Gastroesophageal sphincter (tissue), 3 donors: ENCODE data around the gene CDH3.

ENCODE experiments used
- EP300 ChIP-seq: sonication (generic); formaldehyde crosslinking; IDR thresholded peaks from one replicate; pipeline ENCODE4 v1.6.1; 2017; ENCODE audit warnings: antibody characterized with exemption, mild to moderate bottlenecking
- POLR2A ChIP-seq, 2 donors: fragments of 450-650 bp; IDR thresholded peaks; one replicate each; pipeline ENCODE4 v1.6.1; 2017; ENCODE audit warnings: antibody characterized with exemption in 2 of 2, mild to moderate bottlenecking in 2 of 2, moderate library complexity in 1 of 2
- POLR2AphosphoS5 ChIP-seq: sonication (generic); formaldehyde crosslinking; IDR thresholded peaks from one replicate; pipeline ENCODE4 v1.6.1; 2017; ENCODE audit warnings: antibody characterized with exemption
- TF ChIP-seq, protein P1 (sequence below), 4 experiments: fragments of 200-600 bp in 2 of 4; fragments of 450-650 bp in 2 of 4; sonication (generic) in 1 of 4; IDR thresholded peaks; one replicate each; pipeline ENCODE4 v1.5.1; 2017 to 2019; ENCODE audit warnings: antibody characterized with exemption in 4 of 4, mild to moderate bottlenecking in 2 of 4, moderate library complexity in 2 of 4

DNA sequence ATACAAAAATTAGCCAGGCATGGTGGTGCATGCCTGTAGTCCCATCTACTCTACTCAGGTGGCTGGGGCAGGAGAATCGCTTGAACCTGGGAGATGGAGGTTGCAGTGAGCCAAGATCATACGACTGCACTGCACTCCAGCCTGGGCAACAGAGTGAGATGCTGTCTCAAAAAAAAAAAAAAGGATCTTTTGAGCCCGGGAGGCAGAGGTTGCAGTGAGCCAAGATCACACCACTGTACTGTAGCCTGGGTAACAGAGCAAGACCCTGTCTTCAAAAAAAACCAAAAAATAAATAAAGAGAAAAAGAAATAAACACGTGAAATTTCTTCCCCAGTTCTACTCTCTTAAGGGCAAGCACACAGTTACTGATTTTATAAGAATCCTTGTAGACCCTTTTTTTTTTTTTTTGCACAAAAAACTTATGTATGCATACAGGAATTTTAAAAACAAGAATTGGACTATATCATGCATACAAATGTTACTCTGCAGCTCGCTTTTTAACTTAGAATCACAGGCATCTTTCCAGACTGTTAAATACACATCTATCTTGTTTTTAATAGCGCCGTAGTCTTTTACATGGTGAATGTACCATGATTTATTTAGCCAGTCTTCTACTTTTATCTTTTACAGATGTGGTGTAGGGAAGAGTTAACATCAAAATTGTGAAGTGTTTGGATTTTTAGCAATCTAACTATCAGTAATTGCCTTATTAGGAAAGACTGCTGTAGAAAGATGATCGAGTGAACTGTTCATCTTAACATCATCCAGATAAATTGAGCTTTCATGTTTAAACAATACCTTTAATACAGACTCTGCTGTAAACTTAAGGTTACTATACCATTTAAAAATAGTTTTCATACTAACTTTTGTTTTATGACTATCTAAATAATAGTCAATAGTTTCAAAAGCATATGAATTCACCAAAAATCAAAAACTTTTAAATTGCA lies 14.6 kb downstream of the CDH3 start:
- TF ChIP-seq POLR2A (IDR thresholded peaks at IDR 0.05) = no peak
- TF ChIP-seq, protein P1, sequence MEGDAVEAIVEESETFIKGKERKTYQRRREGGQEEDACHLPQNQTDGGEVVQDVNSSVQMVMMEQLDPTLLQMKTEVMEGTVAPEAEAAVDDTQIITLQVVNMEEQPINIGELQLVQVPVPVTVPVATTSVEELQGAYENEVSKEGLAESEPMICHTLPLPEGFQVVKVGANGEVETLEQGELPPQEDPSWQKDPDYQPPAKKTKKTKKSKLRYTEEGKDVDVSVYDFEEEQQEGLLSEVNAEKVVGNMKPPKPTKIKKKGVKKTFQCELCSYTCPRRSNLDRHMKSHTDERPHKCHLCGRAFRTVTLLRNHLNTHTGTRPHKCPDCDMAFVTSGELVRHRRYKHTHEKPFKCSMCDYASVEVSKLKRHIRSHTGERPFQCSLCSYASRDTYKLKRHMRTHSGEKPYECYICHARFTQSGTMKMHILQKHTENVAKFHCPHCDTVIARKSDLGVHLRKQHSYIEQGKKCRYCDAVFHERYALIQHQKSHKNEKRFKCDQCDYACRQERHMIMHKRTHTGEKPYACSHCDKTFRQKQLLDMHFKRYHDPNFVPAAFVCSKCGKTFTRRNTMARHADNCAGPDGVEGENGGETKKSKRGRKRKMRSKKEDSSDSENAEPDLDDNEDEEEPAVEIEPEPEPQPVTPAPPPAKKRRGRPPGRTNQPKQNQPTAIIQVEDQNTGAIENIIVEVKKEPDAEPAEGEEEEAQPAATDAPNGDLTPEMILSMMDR (IDR thresholded peaks at IDR 0.05) = no peak
- no peak for TF ChIP-seq EP300
- TF ChIP-seq POLR2AphosphoS5 = no peak
